Measurements from ENCODE around the gene PRKAG3. TPM values are rescaled to one million over a fixed set of nuclear protein-coding genes. Genes with fewer than 3 reads are reported as not detected.

Gene PRKAG3
- total and polyA plus RNA-seq, 2 experiments from 2014 or later: not detected

GRCh38 chr2:218811382-218811781 is 20.2 kb downstream of the PRKAG3 start:
- H3K27ac ChIP-seq (ENCODE audit: low read depth): no peak overlapping the region
- H2AFZ ChIP-seq: no peak overlapping the region
- H3F3A ChIP-seq (replicated peaks; ENCODE audit: low read depth): no peaks in the 10 kb centered on the region
- Mint-ChIP-seq H3K36me3 (ENCODE audit: low read depth) (no peaks in the 10 kb centered on the region), H3K4me3 (no peak overlapping the region), H3K27me3 (ENCODE audit: insufficient read depth, low read depth, poor library complexity) (peaks cover 2% of the 10 kb centered on the region), H3K4me1 (peaks cover 3% of the 10 kb centered on the region; the same call in 2 of the 3 replicates), H3K27ac (no peak overlapping the region), H3K9me3 (no peaks in the 10 kb centered on the region)
- no peak overlapping the region for H3K4me2 ChIP-seq
- no peak for ATAC-seq
- DNase-seq (ENCODE audit: low spot score): no peak
- no peaks in the 10 kb centered on the region for H3K27me3 ChIP-seq (ENCODE audit: insufficient read depth)
- no peaks in the 10 kb centered on the region for H3K79me2 ChIP-seq (replicated peaks; ENCODE audit: insufficient read depth)
- TF ChIP-seq EZH2 (IDR thresholded peaks at IDR 0.05; ENCODE audit: low read depth, unreplicated experiment): no peak
- no peak overlapping the region for H3K4me3 ChIP-seq
- H3K36me3 ChIP-seq (ENCODE audit: insufficient read depth): no peaks in the 10 kb centered on the region
- peaks cover 3% of the 10 kb centered on the region; the same call in 1 of the 2 replicates for H3K4me1 ChIP-seq (ENCODE audit: insufficient read depth)
- no peaks in the 10 kb centered on the region for H3K9me2 ChIP-seq (ENCODE audit: insufficient read depth)
- no peaks in the 10 kb centered on the region for H4K20me1 ChIP-seq (replicated peaks; ENCODE audit: insufficient read depth)

GRCh38 chr2:218810256-218810655 is 21.3 kb downstream of the PRKAG3 start:
- Histone ChIP-seq H3K4me3 (no peak overlapping the region), H3K79me2 (replicated peaks; ENCODE audit: insufficient read depth) (no peaks in the 10 kb centered on the region), H3K36me3 (ENCODE audit: insufficient read depth) (no peaks in the 10 kb centered on the region), H2AFZ (no peak overlapping the region), H3K27ac (ENCODE audit: low read depth) (no peak overlapping the region), H4K20me1 (replicated peaks; ENCODE audit: insufficient read depth) (no peaks in the 10 kb centered on the region), H3K9me2 (ENCODE audit: insufficient read depth) (no peaks in the 10 kb centered on the region), H3F3A (replicated peaks; ENCODE audit: low read depth) (no peaks in the 10 kb centered on the region), H3K27me3 (ENCODE audit: insufficient read depth) (no peaks in the 10 kb centered on the region), H3K4me1 (ENCODE audit: insufficient read depth) (peaks cover 13% of the 10 kb centered on the region; the same call in 1 of the 2 replicates), H3K4me2 (no peak overlapping the region)
- no peak for DNase-seq (ENCODE audit: low spot score)
- Mint-ChIP-seq H3K4me1 (peaks cover 14% of the 10 kb centered on the region), H3K4me3 (no peak overlapping the region), H3K36me3 (ENCODE audit: low read depth) (peaks cover under 1% of the 10 kb centered on the region; the same call in 2 of the 3 replicates), H3K27me3 (ENCODE audit: insufficient read depth, low read depth, poor library complexity) (peaks cover 2% of the 10 kb centered on the region), H3K9me3 (peaks cover under 1% of the 10 kb centered on the region; the same call in 1 of the 3 replicates), H3K27ac (no peak overlapping the region)
- ATAC-seq: no peak
- TF ChIP-seq CREB1 (CRISPR knock-in tag; IDR thresholded peaks at IDR 0.05; ENCODE audit: low read depth) (no peak), ZNF462 (CRISPR knock-in tag; IDR thresholded peaks at IDR 0.05) (no peak), ETS1 (IDR thresholded peaks at IDR 0.05) (no peak), STAT1 (IDR thresholded peaks at IDR 0.05; ENCODE audit: unreplicated experiment) (no peak), ZNF331 (CRISPR knock-in tag; IDR thresholded peaks at IDR 0.05; ENCODE audit: low read depth) (no peak)
